ENCODE data around the gene KANTR. TPM values are rescaled to one million over a fixed set of nuclear protein-coding genes. Genes with fewer than 3 reads are reported as not detected.
A peak's percentile ranks its signal among the peaks of the same experiment; 100 is the strongest.

Gene KANTR
- total and polyA plus RNA-seq, 9 of the 15 experiments (the other 6 are each of a cell fraction or from before 2014, with no cell fraction given): 1.0 to 5.7 (median 3.4) TPM

DNA sequence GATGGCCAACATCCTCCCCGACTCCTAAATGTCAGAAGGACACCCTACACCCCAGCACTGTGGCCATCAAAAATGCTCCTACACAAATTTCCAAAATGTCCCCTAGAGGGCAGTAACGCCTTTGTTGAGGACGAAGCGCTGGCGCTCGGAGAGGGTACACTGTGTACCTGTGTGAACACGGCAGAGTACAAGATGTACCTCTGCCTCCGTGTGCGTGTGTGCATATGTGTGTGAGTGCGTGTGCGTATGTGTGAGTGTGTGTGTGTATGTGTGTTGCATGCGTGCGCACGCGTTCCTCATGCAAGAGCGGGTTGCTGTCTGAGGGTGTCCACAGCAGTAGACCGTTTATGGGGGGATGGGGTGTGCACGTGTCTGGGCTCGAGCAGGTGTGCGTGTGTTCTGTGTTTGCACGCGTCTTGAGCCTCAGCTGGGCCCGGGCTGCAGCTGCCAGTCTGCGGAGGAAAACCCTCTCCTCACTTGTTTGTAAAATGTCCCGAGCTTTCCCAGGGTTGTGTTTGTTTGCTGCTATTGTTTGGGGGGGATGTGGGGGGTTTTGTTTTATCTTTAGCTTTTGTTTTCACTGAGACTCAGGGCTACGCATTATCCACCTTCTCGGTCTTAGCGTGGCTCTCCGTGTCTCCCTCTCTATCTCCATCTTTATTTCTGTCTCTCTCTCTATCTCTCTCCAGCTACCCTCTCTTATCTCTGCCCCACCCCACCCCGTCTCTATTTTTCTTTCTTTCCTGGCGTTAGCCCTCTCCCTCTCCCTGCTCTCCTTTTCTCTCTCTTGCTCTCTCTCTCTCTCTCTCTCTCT lies 22.1 kb upstream of the KANTR start:
- no peaks in the 10 kb centered on the region for H3K9me1 ChIP-seq (ENCODE audit: control insufficient read depth, insufficient read depth, low read length)
- under 1% methylated on average over 18 of the region's 31 CpGs for WGBS (ENCODE audit: insufficient coverage, low coverage, missing lambda C conversion rate)
- no peaks in the 10 kb centered on the region for H3K79me2 ChIP-seq (ENCODE audit: control insufficient read depth, insufficient read depth, low read length)
- peaks cover 0 to 12% of the 10 kb centered on the region in 2 experiments; a peak in 3 of 5 replicates for H3K4me1 ChIP-seq (replicated peaks in 1 of 2; ENCODE audit: control insufficient read depth in 2 of 2, insufficient read depth in 2 of 2, low read length in 2 of 2)
- peak overlapping the region; percentile 20 to 82; a peak in 3 of 4 replicates for H3K9ac ChIP-seq (ENCODE audit: insufficient read depth in 1 of 2, low read depth in 2 of 2, low read length in 2 of 2)
- H3K27me3 ChIP-seq (ENCODE audit: control insufficient read depth in 2 of 2, insufficient read depth in 2 of 2, low read length in 2 of 2): no peaks in the 10 kb centered on the region
- intact Hi-C loops (cut with micrococcal nuclease) (loop anchor here (1.0 to 10.0 kb wide), 2 partner anchors 17 to 153 kb away; partner anchors contain the start of gene KDM5C), in situ Hi-C loops (cut with MboI) (no loop called here)
- H3K9me3 ChIP-seq (replicated peaks; ENCODE audit: control insufficient read depth, insufficient read depth, low read depth, low read length): no peaks in the 10 kb centered on the region
- BruUV-seq (replicated peaks): no TSS peak
- peak; percentile 89 for ATAC-seq
- H3K4me3 ChIP-seq: peak overlapping the region; percentile 34
- peak overlapping the region; percentile 91 for H3K4me2 ChIP-seq (ENCODE audit: insufficient read depth, low read length)
- peak; percentile 82 for FAIRE-seq
- DNase-seq (ENCODE audit: extremely low read depth in 1 of 4, low spot score in 3 of 4): peak; percentile 48 to 81 (median 52)
- ChIA-PET CTCF (ENCODE audit: low intra/inter-chr PET ratio) (interaction anchor here (0.5 to 1.6 kb wide), 5 partner anchors 12 to 22 kb away, joined by 3 to 7 read pairs (median 4); partner anchors contain the start of gene KANTR), POLR2A (no interaction called here)
- no peaks in the 10 kb centered on the region for H4K20me1 ChIP-seq (replicated peaks; ENCODE audit: control insufficient read depth, insufficient read depth, low read length)
- H2AFZ ChIP-seq (ENCODE audit: low read depth, low read length): peak overlapping the region; percentile 93
- no peaks in the 10 kb centered on the region for H3K36me3 ChIP-seq (ENCODE audit: control insufficient read depth, insufficient read depth, low read length)
- H3K27ac ChIP-seq (ENCODE audit: extremely low read depth, low read depth, low read length): no peak overlapping the region
- TF ChIP-seq NCOR1 (IDR thresholded peaks at IDR 0.05): peak; percentile 18; the same call in 1 of the 2 replicates
- TF ChIP-seq, protein P1, sequence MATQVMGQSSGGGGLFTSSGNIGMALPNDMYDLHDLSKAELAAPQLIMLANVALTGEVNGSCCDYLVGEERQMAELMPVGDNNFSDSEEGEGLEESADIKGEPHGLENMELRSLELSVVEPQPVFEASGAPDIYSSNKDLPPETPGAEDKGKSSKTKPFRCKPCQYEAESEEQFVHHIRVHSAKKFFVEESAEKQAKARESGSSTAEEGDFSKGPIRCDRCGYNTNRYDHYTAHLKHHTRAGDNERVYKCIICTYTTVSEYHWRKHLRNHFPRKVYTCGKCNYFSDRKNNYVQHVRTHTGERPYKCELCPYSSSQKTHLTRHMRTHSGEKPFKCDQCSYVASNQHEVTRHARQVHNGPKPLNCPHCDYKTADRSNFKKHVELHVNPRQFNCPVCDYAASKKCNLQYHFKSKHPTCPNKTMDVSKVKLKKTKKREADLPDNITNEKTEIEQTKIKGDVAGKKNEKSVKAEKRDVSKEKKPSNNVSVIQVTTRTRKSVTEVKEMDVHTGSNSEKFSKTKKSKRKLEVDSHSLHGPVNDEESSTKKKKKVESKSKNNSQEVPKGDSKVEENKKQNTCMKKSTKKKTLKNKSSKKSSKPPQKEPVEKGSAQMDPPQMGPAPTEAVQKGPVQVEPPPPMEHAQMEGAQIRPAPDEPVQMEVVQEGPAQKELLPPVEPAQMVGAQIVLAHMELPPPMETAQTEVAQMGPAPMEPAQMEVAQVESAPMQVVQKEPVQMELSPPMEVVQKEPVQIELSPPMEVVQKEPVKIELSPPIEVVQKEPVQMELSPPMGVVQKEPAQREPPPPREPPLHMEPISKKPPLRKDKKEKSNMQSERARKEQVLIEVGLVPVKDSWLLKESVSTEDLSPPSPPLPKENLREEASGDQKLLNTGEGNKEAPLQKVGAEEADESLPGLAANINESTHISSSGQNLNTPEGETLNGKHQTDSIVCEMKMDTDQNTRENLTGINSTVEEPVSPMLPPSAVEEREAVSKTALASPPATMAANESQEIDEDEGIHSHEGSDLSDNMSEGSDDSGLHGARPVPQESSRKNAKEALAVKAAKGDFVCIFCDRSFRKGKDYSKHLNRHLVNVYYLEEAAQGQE (IDR thresholded peaks at IDR 0.05; ENCODE audit: borderline replicate concordance): peak; percentile 36; the same call in 1 of the 2 replicates
- TF ChIP-seq, protein P1 (CRISPR knock-in tag; IDR thresholded peaks at IDR 0.05; ENCODE audit: low read depth): no peak
- TF ChIP-seq GTF2A2 (tag; IDR thresholded peaks at IDR 0.05): no peak
- TF ChIP-seq ZNF311 (CRISPR knock-in tag; IDR thresholded peaks at IDR 0.05): no peak
- TF ChIP-seq NBN (IDR thresholded peaks at IDR 0.05; ENCODE audit: low read depth): no peak
- TF ChIP-seq, protein P2, sequence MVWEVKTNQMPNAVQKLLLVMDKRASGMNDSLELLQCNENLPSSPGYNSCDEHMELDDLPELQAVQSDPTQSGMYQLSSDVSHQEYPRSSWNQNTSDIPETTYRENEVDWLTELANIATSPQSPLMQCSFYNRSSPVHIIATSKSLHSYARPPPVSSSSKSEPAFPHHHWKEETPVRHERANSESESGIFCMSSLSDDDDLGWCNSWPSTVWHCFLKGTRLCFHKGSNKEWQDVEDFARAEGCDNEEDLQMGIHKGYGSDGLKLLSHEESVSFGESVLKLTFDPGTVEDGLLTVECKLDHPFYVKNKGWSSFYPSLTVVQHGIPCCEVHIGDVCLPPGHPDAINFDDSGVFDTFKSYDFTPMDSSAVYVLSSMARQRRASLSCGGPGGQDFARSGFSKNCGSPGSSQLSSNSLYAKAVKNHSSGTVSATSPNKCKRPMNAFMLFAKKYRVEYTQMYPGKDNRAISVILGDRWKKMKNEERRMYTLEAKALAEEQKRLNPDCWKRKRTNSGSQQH (CRISPR knock-in tag; IDR thresholded peaks at IDR 0.05): no peak
- no peak for TF ChIP-seq NR2C1 (IDR thresholded peaks at IDR 0.05)
- no peak for TF ChIP-seq NR2C1 (tag; IDR thresholded peaks at IDR 0.05)
- TF ChIP-seq KAT8 (IDR thresholded peaks at IDR 0.05; ENCODE audit: low read depth): no peak
- no peak for TF ChIP-seq PHTF2 (CRISPR knock-in tag; IDR thresholded peaks at IDR 0.05)
- TF ChIP-seq, protein P3, sequence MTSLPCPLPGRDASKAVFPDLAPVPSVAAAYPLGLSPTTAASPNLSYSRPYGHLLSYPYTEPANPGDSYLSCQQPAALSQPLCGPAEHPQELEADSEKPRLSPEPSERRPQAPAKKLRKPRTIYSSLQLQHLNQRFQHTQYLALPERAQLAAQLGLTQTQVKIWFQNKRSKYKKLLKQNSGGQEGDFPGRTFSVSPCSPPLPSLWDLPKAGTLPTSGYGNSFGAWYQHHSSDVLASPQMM (CRISPR knock-in tag; IDR thresholded peaks at IDR 0.05): no peak
- no peak for TF ChIP-seq ZNF24 (IDR thresholded peaks at IDR 0.05)
- TF ChIP-seq NR2F6 (CRISPR knock-in tag; IDR thresholded peaks at IDR 0.05): no peak

Measured in K562 (cell line).